GM12801 (cell line): ENCODE results near the gene GAL3ST3.

Source experiments
- CTCF ChIP-seq: IDR thresholded peaks from one replicate; pipeline ENCODE4 v1.5.1; 2011; ENCODE audit warnings: control low read depth; ENCODE audit not compliant: insufficient read length; ENCODE audit errors: extremely low read depth

GAL3ST3 gene

GRCh38 chr11:66047541-66048365, 1.2 kb downstream of the GAL3ST3 start:
- TF ChIP-seq CTCF = no peak

- no peak for TF ChIP-seq CTCF
Observed at GRCh38 chr11:66046901-66047300, 2.1 kb downstream of the GAL3ST3 start.

- TF ChIP-seq CTCF = no peak
Observed at GRCh38 chr11:66045177-66045639, 3.8 kb downstream of the GAL3ST3 start.

GRCh38 chr11:66044757-66045156, 4.2 kb downstream of the GAL3ST3 start:
- no peak for TF ChIP-seq CTCF

GRCh38 chr11:66042996-66043906, 5.7 kb downstream of the GAL3ST3 start:
- no peak for TF ChIP-seq CTCF

- no peak for TF ChIP-seq CTCF
Observed at GRCh38 chr11:66042227-66042995, 6.5 kb downstream of the GAL3ST3 start.

GRCh38 chr11:66039765-66040164, 9.2 kb downstream of the GAL3ST3 start:
- no peak for TF ChIP-seq CTCF
